ENCODE measurements around the gene SUN5.

Gene SUN5

GRCh38 chr20:33013701-33014326 is 9.6 kb upstream of the SUN5 start:
- DNase-seq = no peak

DNA sequence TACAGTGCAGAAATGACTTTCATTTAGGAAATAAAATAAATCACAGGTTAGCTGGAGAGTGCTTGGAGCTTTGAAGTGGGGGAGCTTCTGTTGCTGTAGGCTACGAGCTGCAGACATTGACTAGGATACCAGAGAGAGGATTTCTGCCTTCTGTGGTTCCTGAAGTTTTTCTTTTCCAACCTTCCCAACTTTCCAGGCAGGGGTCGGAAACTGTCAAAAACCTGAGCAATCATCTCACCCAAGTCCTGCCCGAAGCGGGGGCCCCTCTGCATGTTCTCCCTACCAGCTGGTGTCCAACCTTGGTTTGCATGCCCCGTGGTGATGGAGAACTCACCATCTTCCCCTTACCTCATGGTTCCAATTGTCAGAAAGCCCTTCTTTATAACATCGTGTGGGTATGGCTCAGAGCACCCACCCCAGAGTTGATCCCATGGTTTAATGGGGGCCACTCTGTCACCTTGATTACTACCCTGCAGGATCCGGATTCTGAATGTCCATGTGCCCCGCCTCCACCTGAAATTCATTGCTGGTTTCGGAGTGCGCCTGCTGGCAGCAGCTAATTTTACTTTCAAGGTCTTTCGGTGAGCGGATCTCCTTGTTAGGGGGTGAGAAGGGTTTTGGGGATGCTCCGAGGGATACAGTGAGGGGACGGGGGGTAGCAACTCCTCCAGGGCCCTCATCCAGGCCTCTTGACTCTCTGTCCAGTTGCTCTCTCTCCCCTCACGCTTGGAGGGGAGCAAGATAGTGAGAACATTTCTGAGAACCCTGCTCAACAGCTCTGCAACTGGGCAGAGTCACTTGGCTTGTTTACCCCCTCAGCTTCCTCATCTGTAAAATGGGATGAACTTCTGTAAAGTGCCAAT is 8.3 kb upstream of the SUN5 start:
- no peak for DNase-seq

DNA sequence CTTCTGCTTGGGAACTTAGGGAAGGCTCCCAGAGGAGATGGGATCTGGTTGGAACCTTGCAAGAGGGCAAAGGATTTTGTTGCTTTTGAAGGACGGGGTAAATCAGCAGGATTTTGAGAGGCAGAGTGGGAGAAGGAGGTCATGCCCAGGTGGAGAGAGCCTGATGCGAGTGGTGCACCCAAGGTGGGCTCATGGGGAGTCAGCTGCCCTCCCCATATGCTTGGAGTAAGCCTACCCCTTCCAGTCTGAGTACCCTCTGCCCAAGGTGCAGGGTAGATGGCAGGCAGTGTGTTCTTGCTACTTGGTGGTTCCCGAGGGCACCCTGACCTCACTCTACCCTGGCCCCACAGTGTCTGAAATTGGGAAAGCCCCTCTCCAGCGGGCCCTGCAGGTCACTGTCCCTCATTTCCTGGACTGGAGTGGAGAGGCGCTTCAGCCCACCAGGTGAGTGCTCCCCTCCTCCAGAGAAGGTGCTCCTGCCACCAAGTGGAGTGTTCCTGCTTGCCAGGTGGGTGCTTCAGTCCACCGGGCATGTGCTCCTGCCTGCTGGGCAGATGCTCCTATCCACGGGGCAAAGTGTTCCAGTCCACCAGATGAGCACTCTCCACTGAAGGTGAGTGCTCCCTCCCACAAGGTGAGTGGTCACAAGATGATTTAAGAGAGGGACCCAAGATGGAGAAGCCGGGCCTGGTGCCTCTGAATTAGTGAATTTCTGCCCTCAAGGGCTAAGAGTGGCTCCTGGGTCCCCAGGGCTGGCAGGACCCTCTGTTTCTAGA is 6.6 kb upstream of the SUN5 start:
- no peak for DNase-seq

- DNase-seq = no peak
Observed at GRCh38 chr20:33010133-33010504, 5.9 kb upstream of the SUN5 start.

- DNase-seq = no peak
Observed at GRCh38 chr20:33009214-33010132, 5.2 kb upstream of the SUN5 start.

DNA sequence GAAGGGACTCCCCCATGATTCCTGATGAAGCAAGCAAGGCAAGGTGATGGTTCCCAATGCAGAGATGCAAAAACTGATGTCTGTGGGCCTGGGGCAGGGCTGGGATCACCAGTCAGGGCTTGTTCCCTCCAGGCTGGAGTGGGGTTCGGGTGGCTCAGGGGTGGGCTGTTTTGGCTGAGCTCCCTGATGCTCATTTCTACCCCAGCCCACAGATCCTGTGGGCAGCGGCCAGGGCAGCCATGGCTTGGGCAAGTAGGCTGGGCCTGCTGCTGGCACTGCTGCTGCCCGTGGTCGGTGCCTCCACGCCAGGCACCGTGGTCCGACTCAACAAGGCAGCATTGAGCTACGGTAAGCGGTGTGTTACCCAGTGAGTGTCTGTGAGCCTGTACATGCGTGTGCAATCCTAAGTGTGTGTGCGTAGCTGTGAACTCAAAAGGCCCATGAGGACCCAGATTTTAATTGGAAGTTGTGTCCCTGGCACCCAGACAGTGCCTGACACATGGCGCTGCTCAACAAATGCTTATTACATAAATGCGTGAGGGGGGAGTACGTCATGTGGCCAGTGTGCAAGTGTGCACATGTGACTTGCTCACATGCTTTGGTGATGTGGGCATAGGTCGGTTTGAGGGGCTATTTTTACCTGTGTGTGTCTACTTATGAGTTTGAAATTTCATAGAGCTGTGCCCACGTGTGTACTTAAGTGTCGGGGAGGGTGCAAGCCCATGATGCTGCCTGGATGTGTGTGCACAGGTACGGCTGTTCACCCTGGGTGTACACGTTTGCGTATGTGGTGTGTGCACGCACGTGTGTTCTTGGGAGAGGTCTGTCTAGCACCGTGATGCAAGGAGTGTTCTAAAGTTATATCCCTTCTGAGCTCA is 4.3 kb upstream of the SUN5 start:
- DNase-seq = no peak

GRCh38 chr20:33007376-33008335 is 3.4 kb upstream of the SUN5 start, which contains the start of gene BPIFB2:
BPIFB2 (plus strand) TSS chr20:33007704; CDS start chr20:33008575, 871 bp downstream.
- no peak for DNase-seq

DNA sequence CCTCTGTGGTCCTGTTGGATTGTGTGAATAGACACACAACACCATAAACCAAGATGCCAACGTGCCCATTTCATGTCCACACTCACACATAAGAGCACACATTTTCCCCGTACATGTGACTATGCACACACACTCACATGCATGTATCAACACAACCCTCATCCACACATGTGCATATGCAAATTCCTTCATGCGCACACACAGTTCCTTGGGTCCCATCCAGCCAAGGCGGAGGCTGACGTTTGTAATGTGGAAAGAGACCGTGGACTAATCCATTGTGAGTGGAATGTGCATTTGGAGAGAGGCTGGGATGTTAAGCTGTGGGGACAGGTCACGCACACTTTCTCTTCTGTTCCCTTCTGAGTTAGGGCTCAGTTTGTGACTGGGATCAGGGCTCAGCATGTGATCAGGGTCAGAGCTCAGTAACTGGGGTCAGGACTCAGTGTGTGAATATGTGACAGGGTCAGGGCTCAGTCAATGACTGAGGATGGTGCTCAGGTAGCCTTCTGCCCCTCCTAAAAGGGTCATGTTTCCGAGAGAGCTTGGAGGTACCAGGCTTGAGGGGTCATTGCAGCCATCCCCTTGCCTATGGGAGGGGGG is 2.6 kb upstream of the SUN5 start:
- DNase-seq = no peak

DNA sequence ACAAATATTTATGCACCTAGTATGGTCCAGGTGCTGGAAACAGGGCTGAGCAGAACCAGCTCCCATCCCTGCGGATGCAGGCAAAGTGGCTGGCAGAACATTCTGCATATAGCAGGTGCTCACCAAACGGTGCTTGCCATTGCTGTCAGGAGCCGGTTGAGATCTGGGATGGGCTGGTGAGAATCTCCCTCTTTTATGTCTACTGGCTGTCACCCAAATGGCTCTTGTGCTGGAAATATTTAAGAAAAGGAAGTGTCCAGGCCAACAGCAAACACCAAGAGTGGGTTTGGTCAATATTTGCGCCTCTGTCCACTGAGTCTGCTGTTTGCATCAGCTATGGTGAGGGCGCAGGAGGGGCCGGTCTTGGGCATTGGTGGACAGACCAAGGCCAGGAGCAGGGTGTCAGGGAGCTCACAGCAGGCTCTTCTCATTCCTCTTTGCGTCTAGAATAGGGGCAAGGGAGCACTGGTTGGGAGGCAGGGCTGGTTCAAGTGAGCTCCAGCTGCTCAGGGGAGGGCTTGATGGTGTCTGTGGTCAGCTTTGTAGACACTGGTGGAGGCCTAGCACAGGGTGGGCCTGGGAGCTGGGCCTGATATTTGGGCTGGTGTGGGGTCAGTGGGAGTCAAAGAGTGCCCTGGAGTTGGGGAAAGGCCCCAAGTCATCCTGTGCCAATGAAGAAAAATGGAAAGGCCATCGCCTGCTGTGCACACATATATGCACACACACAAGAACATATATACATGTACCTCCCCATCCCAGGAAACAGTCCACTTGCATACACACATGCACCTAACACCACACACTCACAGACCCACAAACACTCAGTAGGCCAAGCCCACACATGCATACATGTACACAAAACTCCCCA is 1.9 kb upstream of the SUN5 start:
- no peak for DNase-seq

GRCh38 chr20:33005132-33005566 is 916 bp upstream of the SUN5 start:
- no peak for DNase-seq

- DNase-seq = no peak
Observed at GRCh38 chr20:33002087-33002808, 2.0 kb downstream of the SUN5 start.

DNA sequence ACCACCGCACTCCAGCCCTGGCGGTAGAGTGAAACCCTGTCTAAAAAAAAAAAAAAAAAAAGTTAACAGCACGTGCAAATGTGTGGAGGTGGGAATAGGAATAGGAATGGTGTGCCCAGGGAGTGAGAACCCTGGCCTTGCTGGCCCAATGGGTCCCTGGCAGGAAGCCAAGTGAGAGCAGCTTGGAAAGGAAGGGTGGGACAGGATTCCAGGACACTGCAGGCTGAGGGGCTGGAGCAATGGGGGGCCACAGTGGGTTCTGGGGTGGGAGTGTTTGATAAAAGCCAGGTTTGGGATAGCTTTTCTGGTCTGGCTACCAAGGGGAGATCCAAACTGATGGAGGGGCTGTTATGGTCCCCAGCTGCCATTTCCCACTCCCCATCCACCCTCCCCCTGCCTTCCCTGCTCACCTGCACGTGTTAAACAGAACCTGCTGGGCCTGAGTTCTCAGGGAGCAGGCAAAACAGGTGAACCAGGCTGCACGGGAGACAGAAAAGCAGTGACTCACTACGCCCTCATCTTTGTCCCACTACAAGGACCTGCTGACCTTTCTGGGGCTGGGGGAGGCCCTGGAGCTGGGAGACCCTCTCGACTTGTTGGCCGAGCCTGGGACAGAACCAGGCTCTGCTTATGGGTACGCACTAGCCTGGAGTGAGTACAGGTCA is 3.3 kb downstream of the SUN5 start:
- DNase-seq = no peak

DNA sequence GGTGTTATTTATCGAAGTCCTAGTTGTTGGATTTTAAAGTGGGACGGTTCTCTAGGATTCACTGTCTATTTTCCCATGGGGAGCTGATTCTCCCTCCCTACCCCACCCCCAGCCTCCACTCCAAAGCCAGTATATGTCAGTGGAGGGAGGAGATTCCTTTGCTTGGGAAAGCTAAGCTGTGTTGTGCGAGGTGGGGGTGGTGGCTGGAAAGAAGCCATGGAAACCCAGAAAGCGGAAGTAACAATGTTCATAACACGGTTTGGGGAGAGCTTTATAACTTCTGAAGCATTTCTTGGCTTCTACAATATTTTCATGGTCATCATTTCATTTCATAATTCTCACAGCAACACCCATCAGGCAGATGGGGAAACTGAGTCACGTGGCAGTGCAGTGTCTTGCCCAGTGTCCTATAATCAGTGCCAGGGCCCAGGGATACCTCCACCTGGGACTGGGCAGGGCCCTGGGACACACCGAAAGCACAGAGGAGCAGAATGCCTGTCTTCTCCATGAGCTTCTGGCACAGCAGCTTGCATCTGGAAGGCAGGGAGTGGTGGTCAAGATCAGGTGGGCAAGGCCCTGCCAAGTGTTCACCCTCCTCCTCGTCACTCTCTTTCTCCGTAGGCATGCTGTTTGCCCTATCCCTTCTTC is 4.5 kb downstream of the SUN5 start:
- no peak for DNase-seq

- no peak for DNase-seq
Observed at GRCh38 chr20:32997431-32997830, 6.8 kb downstream of the SUN5 start.

DNA sequence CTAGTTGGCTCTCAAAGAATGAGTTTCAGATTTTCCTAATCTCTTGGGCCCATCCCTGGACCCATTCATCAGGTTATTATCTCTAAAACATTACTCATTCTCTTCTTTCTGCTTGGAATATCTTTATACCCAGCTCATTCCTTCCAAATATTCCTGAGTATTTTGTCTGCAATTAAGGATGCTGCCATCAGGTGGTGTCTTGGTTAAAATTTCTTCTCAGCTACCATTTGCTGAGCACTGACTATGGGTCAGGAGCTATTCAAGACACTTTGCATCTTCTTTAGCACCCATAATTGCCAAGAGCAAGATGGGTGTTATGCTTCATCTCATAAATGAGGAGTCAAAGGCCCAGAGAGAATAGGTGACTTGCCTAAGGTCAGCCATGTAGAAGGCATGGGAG is 8.4 kb downstream of the SUN5 start:
- no peak for DNase-seq

DNA sequence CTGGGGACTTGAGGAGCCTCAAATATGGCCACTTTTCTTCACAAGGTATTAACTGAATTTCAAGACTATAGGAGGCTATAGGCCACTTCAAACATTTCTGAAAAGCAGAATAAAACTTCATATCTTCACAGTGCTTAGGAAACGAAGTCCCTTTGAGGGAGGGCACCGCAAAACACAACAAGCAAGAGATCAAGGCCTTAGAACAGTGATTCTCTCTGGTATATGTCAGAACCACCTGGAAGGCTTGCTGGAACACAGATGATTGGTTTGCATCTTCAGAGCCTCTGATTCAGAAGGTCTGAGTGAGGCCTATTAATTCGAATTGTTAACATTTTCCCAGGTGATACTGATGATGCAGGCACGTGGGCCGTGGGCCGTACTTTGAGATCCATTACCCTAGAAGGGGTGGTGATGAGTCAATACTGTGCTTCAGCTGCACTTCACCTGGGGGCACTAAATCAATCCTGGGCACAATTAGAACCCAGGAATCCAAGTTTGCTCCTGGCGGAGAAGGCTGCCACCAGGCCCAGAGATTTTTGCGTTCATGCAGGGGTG is 10.7 kb downstream of the SUN5 start:
- DNase-seq = no peak

All from KG1 (cell line).